Loucy (cell line): ENCODE results near the gene CTSH.

ENCODE experiments used
- H2AFZ ChIP-seq: fragments of 200-600 bp; sonication (generic); 2 replicates; pipeline ENCODE4 v1.6.0; 2016; ENCODE audit warnings: antibody characterized with exemption, mild to moderate bottlenecking, low read length, moderate library complexity
- H3F3A ChIP-seq: fragments of 200-600 bp; 2 replicates; pipeline ENCODE4 v1.6.0; 2016; ENCODE audit warnings: antibody characterized with exemption, low read depth, mild to moderate bottlenecking
- H3K27me3 ChIP-seq: fragments of 200-600 bp; sonication (generic); 2 replicates; pipeline ENCODE4 v1.6.1; 2014; ENCODE audit warnings: low read length, mild to moderate bottlenecking; ENCODE audit not compliant: insufficient read depth, poor library complexity, severe bottlenecking
- H3K36me3 ChIP-seq: fragments of 200-600 bp; sonication (generic); 2 replicates; pipeline ENCODE4 v1.6.1; 2016; ENCODE audit warnings: low read length; ENCODE audit not compliant: insufficient read depth
- H3K4me1 ChIP-seq: fragments of 200-600 bp; sonication (generic); 2 replicates; pipeline ENCODE4 v1.5.1; 2014; ENCODE audit warnings: low read length, mild to moderate bottlenecking; ENCODE audit not compliant: insufficient read depth, poor library complexity, severe bottlenecking
- H3K4me2 ChIP-seq: fragments of 200-600 bp; sonication (generic); 2 replicates; pipeline ENCODE4 v1.6.0; 2014; ENCODE audit warnings: antibody characterized with exemption, low read length, low read depth, mild to moderate bottlenecking; ENCODE audit not compliant: poor library complexity, severe bottlenecking
- H3K4me3 ChIP-seq: fragments of 200-600 bp; sonication (generic); 2 replicates; pipeline ENCODE4 v1.5.1; 2014; ENCODE audit warnings: low read length, mild to moderate bottlenecking, mixed read lengths; ENCODE audit not compliant: poor library complexity, severe bottlenecking
- H3K79me2 ChIP-seq: fragments of 200-600 bp; sonication (generic); 2 replicates; pipeline ENCODE4 v1.6.1; 2014; ENCODE audit warnings: low read length; ENCODE audit not compliant: insufficient read depth
- H3K9ac ChIP-seq: fragments of 200-600 bp; sonication (generic); 2 replicates; pipeline ENCODE4 v1.6.0; 2014; ENCODE audit warnings: mild to moderate bottlenecking, low read depth, low read length, moderate library complexity; ENCODE audit not compliant: poor library complexity, severe bottlenecking
- H3K9me2 ChIP-seq: fragments of 200-600 bp; sonication (generic); replicated peaks from 2 replicates; pipeline ENCODE4 v1.6.1; 2016; ENCODE audit warnings: low read depth, low read length, mixed read lengths
- H3K9me3 ChIP-seq: fragments of 200-600 bp; sonication (generic); 2 replicates; pipeline ENCODE4 v1.6.1; 2014; ENCODE audit warnings: mild to moderate bottlenecking, antibody characterized with exemption, low read length, low read depth; ENCODE audit not compliant: insufficient read depth
- H4K20me1 ChIP-seq: fragments of 200-600 bp; sonication (generic); 2 replicates; pipeline ENCODE4 v1.6.0; 2014; ENCODE audit warnings: antibody characterized with exemption, low read length, mild to moderate bottlenecking; ENCODE audit not compliant: insufficient read depth, poor library complexity, severe bottlenecking
- CTCF ChIP-seq: fragments of 200-600 bp; sonication (generic); conservative IDR thresholded peaks from 2 replicates; pipeline ENCODE4 v1.5.1; 2014; ENCODE audit warnings: mild to moderate bottlenecking, antibody characterized with exemption, low read length
- EZH2phosphoT487 ChIP-seq: fragments of 200-600 bp; IDR thresholded peaks from 2 replicates; pipeline ENCODE4 v1.6.1; 2018; ENCODE audit warnings: antibody characterized with exemption, mild to moderate bottlenecking, moderate library complexity, borderline replicate concordance

CTSH gene

GRCh38 chr15:78889000-78889399, 55.8 kb downstream of the CTSH start:
- no peak overlapping the region for H3K4me3 ChIP-seq
- H3K4me1 ChIP-seq, result peaks cover 4% of the 10 kb centered on the region
- peaks cover 76% of the 10 kb centered on the region for H3K79me2 ChIP-seq
- H4K20me1 ChIP-seq, result peaks cover 90% of the 10 kb centered on the region
- H3K27me3 ChIP-seq, result no peaks in the 10 kb centered on the region
- no peak overlapping the region for H3K4me2 ChIP-seq
- no peaks in the 10 kb centered on the region for H3F3A ChIP-seq
- H3K9me2 ChIP-seq, result no peaks in the 10 kb centered on the region
- no peak overlapping the region for H3K9ac ChIP-seq
- peaks cover 94% of the 10 kb centered on the region for H3K36me3 ChIP-seq
- no peaks in the 10 kb centered on the region for H3K9me3 ChIP-seq
- TF ChIP-seq CTCF, result no peak
- H2AFZ ChIP-seq, result no peak overlapping the region

GRCh38 chr15:78881681-78882080, 63.2 kb downstream of the CTSH start:
- no peaks in the 10 kb centered on the region for H3F3A ChIP-seq
- H3K4me3 ChIP-seq, result peak overlapping the region; percentile 4
- no peak for TF ChIP-seq EZH2phosphoT487
- no peak for TF ChIP-seq CTCF
- peaks cover 98% of the 10 kb centered on the region for H4K20me1 ChIP-seq
- no peaks in the 10 kb centered on the region for H3K9me2 ChIP-seq
- H3K4me2 ChIP-seq, result peak overlapping the region; percentile 94
- no peak overlapping the region for H3K9ac ChIP-seq
- H2AFZ ChIP-seq, result no peak overlapping the region
- no peaks in the 10 kb centered on the region for H3K9me3 ChIP-seq
- peaks cover 100% of the 10 kb centered on the region for H3K79me2 ChIP-seq
- peaks cover 66% of the 10 kb centered on the region for H3K4me1 ChIP-seq
- H3K36me3 ChIP-seq, result peaks cover 62% of the 10 kb centered on the region
- no peaks in the 10 kb centered on the region for H3K27me3 ChIP-seq

GRCh38 chr15:78880813-78881212, 64.0 kb downstream of the CTSH start:
- Histone ChIP-seq H3K9ac (no peak overlapping the region), H3K9me2 (no peaks in the 10 kb centered on the region), H3K79me2 (peaks cover 100% of the 10 kb centered on the region), H3K4me1 (peaks cover 73% of the 10 kb centered on the region), H2AFZ (no peak overlapping the region), H3K36me3 (peaks cover 54% of the 10 kb centered on the region), H3F3A (no peaks in the 10 kb centered on the region), H3K4me2 (peak overlapping the region; percentile 94), H3K27me3 (no peaks in the 10 kb centered on the region), H3K4me3 (peak overlapping the region; percentile 96), H4K20me1 (peaks cover 99% of the 10 kb centered on the region), H3K9me3 (no peaks in the 10 kb centered on the region)
- TF ChIP-seq EZH2phosphoT487, result no peak
- TF ChIP-seq CTCF, result no peak
